H1 (cell line): ENCODE results near the gene ZDHHC9. TPM values are rescaled to one million over a fixed set of nuclear protein-coding genes. Genes with fewer than 3 reads are reported as not detected.
A peak's percentile ranks its signal among the peaks of the same experiment; 100 is the strongest.

Experiments used
- CTCF ChIA-PET: fragments of 300-600 bp; sonication (Branson Sonifier 250); formaldehyde crosslinking; loops from one replicate; lab custom pipeline; 2021; ENCODE audit not compliant: partially characterized antibody; lab: Charles Lee
- POLR2A ChIA-PET: fragments of 300-600 bp; sonication (Branson Sonifier 250); formaldehyde crosslinking; loops from one replicate; lab custom pipeline; 2021; ENCODE audit warnings: inconsistent platforms; ENCODE audit not compliant: partially characterized antibody; lab: Charles Lee
- DNase-seq, 2 experiments: peaks; one replicate each; pipeline versions ENCODE4 v3.0.0 to v3.0.0-alpha.2; 2010 to 2022; ENCODE audit warnings: low spot score in 2 of 2, low read depth in 1 of 2, mixed read lengths in 1 of 2
- FAIRE-seq: peaks from 2 replicates; lab custom pipeline; 2011; peaks lifted over from hg19 to GRCh38; lab: Jason Lieb, UNC
- H2AFZ ChIP-seq: 2 replicates; pipeline ENCODE4 v1.8.1; 2012; ENCODE audit warnings: low read length, inconsistent platforms
- H2AK5ac ChIP-seq: 2 replicates; pipeline ENCODE4 v1.6.1; 2013; ENCODE audit warnings: low read depth, low read length
- H2BK120ac ChIP-seq: replicated peaks from 2 replicates; pipeline ENCODE3; 2013; ENCODE audit warnings: low read depth, low read length, inconsistent platforms
- H2BK12ac ChIP-seq: 2 replicates; pipeline ENCODE4 v1.6.1; 2013; ENCODE audit warnings: low read depth, low read length
- H2BK15ac ChIP-seq: 2 replicates; pipeline ENCODE4 v1.6.1; 2013; ENCODE audit warnings: low read length
- H2BK20ac ChIP-seq: 2 replicates; pipeline ENCODE4 v1.6.1; 2013; ENCODE audit warnings: low read length
- H2BK5ac ChIP-seq: 2 replicates; pipeline ENCODE4 v1.6.1; 2013; ENCODE audit warnings: low read depth, low read length
- H3K14ac ChIP-seq: 2 replicates; pipeline ENCODE4 v1.6.1; 2013; ENCODE audit warnings: inconsistent platforms; ENCODE audit not compliant: insufficient read length
- H3K18ac ChIP-seq: 2 replicates; pipeline ENCODE4 v1.6.1; 2013; ENCODE audit warnings: low read length; ENCODE audit errors: extremely low read depth
- H3K23ac ChIP-seq: 2 replicates; pipeline ENCODE4 v1.6.1; 2013; ENCODE audit warnings: inconsistent platforms; ENCODE audit not compliant: insufficient read length
- H3K23me2 ChIP-seq: 2 replicates; pipeline ENCODE4 v1.6.1; 2013; ENCODE audit warnings: low read depth, low read length
- H3K27ac ChIP-seq: 2 replicates; pipeline ENCODE4 v1.6.1; 2011; ENCODE audit warnings: low read depth, low read length, inconsistent platforms
- H3K27me3 ChIP-seq, 4 experiments: replicated peaks in 1 of 4; 1 replicate in 1 of 4; 2 replicates in 3 of 4; pipeline versions ENCODE4 v1.6.1 to v1.8.1; 2011 to 2013; ENCODE audit warnings: low read length in 3 of 4, mild to moderate bottlenecking in 3 of 4, inconsistent platforms in 2 of 4, mixed read lengths in 2 of 4, moderate library complexity in 1 of 4; ENCODE audit not compliant: control insufficient read depth in 3 of 4, insufficient read depth in 3 of 4; ENCODE audit errors: extremely low read depth in 1 of 4
- H3K36me3 ChIP-seq, 4 experiments: 2 replicates each; pipeline versions ENCODE4 v1.6.1 to v1.8.1; 2011 to 2013; ENCODE audit warnings: mild to moderate bottlenecking in 4 of 4, low read length in 3 of 4, moderate library complexity in 2 of 4, control low read depth in 1 of 4, inconsistent platforms in 1 of 4; ENCODE audit not compliant: insufficient read depth in 4 of 4, control insufficient read depth in 2 of 4
- H3K4ac ChIP-seq: replicated peaks from 2 replicates; pipeline ENCODE3; 2013; ENCODE audit warnings: low read length, low read depth, mixed read lengths, inconsistent platforms; ENCODE audit not compliant: insufficient read length
- H3K4me1 ChIP-seq, 4 experiments: replicated peaks in 1 of 4; 1 replicate in 1 of 4; 2 replicates in 3 of 4; pipeline versions ENCODE4 v1.6.1 to v1.8.1; 2011 to 2013; ENCODE audit warnings: low read length in 3 of 4, inconsistent platforms in 2 of 4, mixed read lengths in 1 of 4; ENCODE audit not compliant: insufficient read depth in 4 of 4, control insufficient read depth in 3 of 4
- H3K4me2 ChIP-seq, 2 experiments: 2 replicates each; pipeline versions ENCODE4 v1.6.1 to v1.8.1; 2011 to 2013; ENCODE audit warnings: low read depth in 2 of 2, low read length in 2 of 2, control low read depth in 1 of 2, inconsistent platforms in 1 of 2, mild to moderate bottlenecking in 1 of 2; ENCODE audit not compliant: insufficient read depth in 1 of 2
- H3K4me3 ChIP-seq, 4 experiments: fragments of 200-600, 300-600 bp in 1 of 4; sonication (generic), shearing (Covaris generic), sonication (Bioruptor Twin) in 1 of 4; 2 replicates each; pipeline versions ENCODE4 v1.5.1 to v1.8.1; 2011 to 2016; ENCODE audit warnings: low read length in 4 of 4, low read depth in 3 of 4, control low read depth in 2 of 4, inconsistent platforms in 2 of 4, mild to moderate bottlenecking in 2 of 4, mixed read lengths in 1 of 4, moderate library complexity in 1 of 4; ENCODE audit not compliant: insufficient read depth in 2 of 4; ENCODE audit errors: extremely low read depth in 1 of 4
- H3K56ac ChIP-seq: replicated peaks from 2 replicates; pipeline ENCODE3; 2013; ENCODE audit warnings: low read depth, mild to moderate bottlenecking, mixed read lengths, low read length, inconsistent platforms; ENCODE audit not compliant: insufficient read length
- H3K79me1 ChIP-seq: 2 replicates; pipeline ENCODE4 v1.6.1; 2013; ENCODE audit warnings: low read depth, low read length, control low read depth
- H3K79me2 ChIP-seq, 2 experiments: 2 replicates each; pipeline versions ENCODE4 v1.6.1 to v1.8.1; 2012 to 2013; ENCODE audit warnings: low read length in 2 of 2, mild to moderate bottlenecking in 2 of 2, inconsistent platforms in 1 of 2; ENCODE audit not compliant: insufficient read depth in 2 of 2, control insufficient read depth in 1 of 2
- H3K9ac ChIP-seq, 4 experiments: replicated peaks in 1 of 4; 1 replicate in 1 of 4; 2 replicates in 3 of 4; pipeline versions ENCODE4 v1.6.1 to v1.8.1; 2011 to 2013; ENCODE audit warnings: low read depth in 3 of 4, low read length in 3 of 4, control low read depth in 2 of 4, mild to moderate bottlenecking in 2 of 4, moderate library complexity in 2 of 4, inconsistent platforms in 1 of 4; ENCODE audit errors: extremely low read depth in 1 of 4
- H3K9me3 ChIP-seq, 2 experiments: 2 replicates each; pipeline versions ENCODE4 v1.6.1 to v1.8.1; 2012 to 2013; ENCODE audit warnings: mild to moderate bottlenecking in 2 of 2, moderate library complexity in 2 of 2, control low read depth in 1 of 2, inconsistent platforms in 1 of 2, low read depth in 1 of 2, low read length in 1 of 2, mixed read lengths in 1 of 2; ENCODE audit not compliant: insufficient read depth in 2 of 2
- H4K20me1 ChIP-seq, 2 experiments: replicated peaks in 1 of 2; 2 replicates each; pipeline versions ENCODE3 to v1.8.1; 2011 to 2013; ENCODE audit warnings: inconsistent platforms in 2 of 2, low read length in 2 of 2, mild to moderate bottlenecking in 1 of 2; ENCODE audit not compliant: insufficient read depth in 2 of 2, control insufficient read depth in 1 of 2
- H4K5ac ChIP-seq: 2 replicates; pipeline ENCODE4 v1.6.1; 2013; ENCODE audit warnings: low read length, low read depth, mixed read lengths, inconsistent platforms; ENCODE audit not compliant: insufficient read length
- H4K8ac ChIP-seq: 2 replicates; pipeline ENCODE4 v1.8.0; 2013; ENCODE audit warnings: mild to moderate bottlenecking, moderate library complexity, low read length, inconsistent platforms; ENCODE audit not compliant: insufficient read depth; ENCODE audit errors: extremely low read depth
- H4K91ac ChIP-seq: replicated peaks from 2 replicates; pipeline ENCODE3; 2013; ENCODE audit warnings: low read length, mixed read lengths, inconsistent platforms; ENCODE audit not compliant: insufficient read length
- CHD2 ChIP-seq: IDR thresholded peaks from 2 replicates; pipeline ENCODE4 v1.6.1; 2012; ENCODE audit warnings: low read length, improper control_type of control experiment
- CTCF ChIP-seq, 3 experiments: IDR thresholded peaks; 1 replicate in 2 of 3; 2 replicates in 1 of 3; pipeline versions ENCODE4 v1.5.1 to v1.6.1; 2011; ENCODE audit warnings: low read length in 3 of 3, mild to moderate bottlenecking in 3 of 3, inconsistent platforms in 2 of 3, low read depth in 1 of 3, moderate library complexity in 1 of 3; ENCODE audit not compliant: insufficient read depth in 1 of 3; ENCODE audit errors: control extremely low read depth in 1 of 3
- NANOG ChIP-seq: IDR thresholded peaks from 2 replicates; pipeline ENCODE4 v1.6.1; 2011; ENCODE audit warnings: low read length, low read depth, mild to moderate bottlenecking, inconsistent platforms; ENCODE audit not compliant: insufficient read depth, poor library complexity, severe bottlenecking
- RAD21 ChIP-seq, 2 experiments: IDR thresholded peaks in 1 of 2; conservative IDR thresholded peaks in 1 of 2; 2 replicates each; pipeline ENCODE4 v1.6.1; 2011; ENCODE audit warnings: low read depth in 2 of 2, low read length in 2 of 2, improper control_type of control experiment in 1 of 2, inconsistent platforms in 1 of 2, mild to moderate bottlenecking in 1 of 2, moderate library complexity in 1 of 2
- SIX5 ChIP-seq: IDR thresholded peaks from 2 replicates; pipeline ENCODE4 v1.6.1; 2011; ENCODE audit warnings: mild to moderate bottlenecking, low read depth, low read length
- WGBS, 2 experiments: shearing (Covaris generic) in 1 of 2; methylation state at CpG; one replicate each; pipeline versions ENCODE4 v1.1.6 to v1.1.7; 2013 to 2015; ENCODE audit warnings: low lambda C conversion rate in 2 of 2, mixed read lengths in 2 of 2, inconsistent platforms in 1 of 2, low coverage in 1 of 2, missing lambda C conversion rate in 1 of 2; ENCODE audit not compliant: insufficient replicate concordance in 2 of 2, insufficient coverage in 1 of 2, insufficient read length in 1 of 2; ENCODE audit errors: extremely low coverage in 1 of 2, missing lambda C conversion rate in 1 of 2; 5-methylcytosine and 5-hydroxymethylcytosine counted together
- polyA plus RNA-seq, 7 experiments: library from polyadenylated mRNA; depleted of rRNA in 3 of 7; stranded (reverse) in 5 of 7; unstranded in 2 of 7; fragments of >200 nt in 5 of 7; fragments of 200-250 nt in 2 of 7; gene quantifications; 1 replicate in 5 of 7; 2 replicates in 1 of 7; 4 replicates in 1 of 7; pipeline versions ENCODE4 v1.2.1 to v1.2.3, GENCODE V29; 2011 to 2013; ENCODE audit warnings: missing spikeins in 2 of 7, mixed read lengths in 2 of 7
- total RNA-seq: library from RNA; stranded (reverse); fragmentation: NEBNext Ultra II Directional; extraction: Animal tissue kit (Norgen Biotek cat#: 25700); gene quantifications from 2 replicates; pipeline ENCODE4 v1.2.1, GENCODE V29; 2021

ZDHHC9 gene
- total and polyA plus RNA-seq, 2 of the 8 experiments (the other 6 are each of a cell fraction or from before 2014, with no cell fraction given): 18.1 to 28.3 TPM

DNA sequence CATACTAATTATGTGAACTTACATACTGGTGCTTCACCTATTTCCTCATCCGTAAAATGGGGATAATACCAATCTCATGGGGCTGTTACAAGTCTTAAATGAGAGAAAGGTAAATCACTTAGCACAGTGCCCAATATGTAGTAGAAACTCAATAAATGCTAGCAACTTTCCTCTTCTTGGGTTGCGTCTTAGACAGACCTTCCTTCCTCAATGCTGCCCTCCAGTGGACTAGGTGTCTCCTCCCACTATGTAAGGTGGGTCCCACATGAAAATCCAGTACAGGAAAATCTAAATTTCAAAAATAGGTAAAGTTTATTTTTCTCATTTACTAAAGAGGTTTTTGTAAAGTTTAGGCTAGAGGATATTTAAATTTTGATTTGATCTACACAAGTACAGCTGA is 20.6 kb downstream of the ZDHHC9 start:
- Histone ChIP-seq H3K14ac (no peak overlapping the region), H2BK15ac (no peak overlapping the region), H3K9ac (no peak overlapping the region), H4K8ac (no peak overlapping the region), H4K5ac (no peak overlapping the region), H2BK120ac (no peak overlapping the region), H3K56ac (no peak overlapping the region), H3K9me3 (no peaks in the 10 kb centered on the region), H3K4ac (no peak overlapping the region), H2AK5ac (no peak overlapping the region), H2BK5ac (no peak overlapping the region), H4K91ac (no peak overlapping the region), H2AFZ (no peak overlapping the region), H3K79me2 (no peaks in the 10 kb centered on the region), H3K23ac (no peak overlapping the region), H3K4me3 (no peak overlapping the region), H3K4me1 (no peaks in the 10 kb centered on the region), H3K27me3 (no peaks in the 10 kb centered on the region), H2BK12ac (no peak overlapping the region), H3K18ac (no peak overlapping the region), H3K27ac (no peak overlapping the region), H3K23me2 (no peaks in the 10 kb centered on the region), H3K36me3 (peaks cover 0 to 11% (median 0%) of the 10 kb centered on the region in 4 experiments; a peak in 2 of 8 replicates), H3K79me1 (no peaks in the 10 kb centered on the region), H2BK20ac (no peak overlapping the region), H4K20me1 (no peaks in the 10 kb centered on the region), H3K4me2 (no peak overlapping the region)
- no peak for DNase-seq
- WGBS, 2 experiments: 80% methylated on average over 2 of the region's 2 CpGs; no CpG with 5 or more reads in 1 of the 2 experiments
- peak; percentile 63 for FAIRE-seq
- peak; percentile 17 to 53 (median 49) for TF ChIP-seq CTCF (IDR thresholded peaks at IDR 0.05; ENCODE audit: control extremely low read depth in 1 of 3, insufficient read depth in 1 of 3, low read depth in 1 of 3, low read length in 3 of 3)
- no peak for TF ChIP-seq CHD2
- TF ChIP-seq SIX5: no peak
- TF ChIP-seq NANOG: no peak
- TF ChIP-seq RAD21 (IDR thresholded peaks at IDR 0.05 in 1 of 2, conservative IDR thresholded peaks at IDR 0.05 in 1 of 2; ENCODE audit: low read depth in 2 of 2, low read length in 2 of 2): peak; percentile 48 to 60
- ChIA-PET POLR2A (no interaction called here), CTCF (interaction anchor here (0.6 to 5.2 kb wide), 13 partner anchors 10 to 219 kb away, joined by 3 to 20 read pairs (median 3); no protein-coding TSS in a partner anchor)
